Trophoblast cell (in vitro differentiated cells and primary cell): ENCODE measurements around the gene MAGEA8.

Source experiments
- DNase-seq, 2 donors: peaks; one replicate each; pipeline ENCODE4 v3.0.0-alpha.2; 2016
- H2AFZ ChIP-seq: 2 replicates; pipeline ENCODE4 v1.6.1; 2013; ENCODE audit warnings: low read length, moderate library complexity, mild to moderate bottlenecking; ENCODE audit not compliant: insufficient read depth, poor library complexity
- H2AK5ac ChIP-seq: 2 replicates; pipeline ENCODE4 v1.6.1; 2013; ENCODE audit warnings: mild to moderate bottlenecking, low read length
- H2BK120ac ChIP-seq: 2 replicates; pipeline ENCODE4 v1.6.1; 2013; ENCODE audit warnings: low read length, mild to moderate bottlenecking, moderate library complexity; ENCODE audit not compliant: insufficient read depth, poor library complexity
- H2BK12ac ChIP-seq: 2 replicates; pipeline ENCODE4 v1.6.1; 2013; ENCODE audit warnings: mild to moderate bottlenecking, low read length, moderate library complexity
- H2BK5ac ChIP-seq: 2 replicates; pipeline ENCODE4 v1.6.1; 2013; ENCODE audit warnings: low read length, low read depth, moderate library complexity, mild to moderate bottlenecking; ENCODE audit not compliant: poor library complexity
- H3K14ac ChIP-seq: 2 replicates; pipeline ENCODE4 v1.6.1; 2013; ENCODE audit warnings: mild to moderate bottlenecking, low read length
- H3K18ac ChIP-seq: 2 replicates; pipeline ENCODE4 v1.6.1; 2013; ENCODE audit warnings: mild to moderate bottlenecking, low read length
- H3K23ac ChIP-seq: 2 replicates; pipeline ENCODE4 v1.6.1; 2013; ENCODE audit warnings: low read length
- H3K27ac ChIP-seq: 2 replicates; pipeline ENCODE4 v1.5.1; 2013; ENCODE audit warnings: low read depth, mild to moderate bottlenecking, inconsistent platforms, low read length, moderate library complexity
- H3K27me3 ChIP-seq: 2 replicates; pipeline ENCODE4 v1.6.1; 2013; ENCODE audit warnings: inconsistent platforms, mild to moderate bottlenecking, low read length, moderate library complexity; ENCODE audit not compliant: insufficient read depth
- H3K36me3 ChIP-seq, 2 experiments: 1 replicate in 1 of 2; 2 replicates in 1 of 2; pipeline ENCODE4 v1.6.1; 2013; ENCODE audit warnings: low read length in 2 of 2, mild to moderate bottlenecking in 2 of 2, moderate library complexity in 1 of 2; ENCODE audit not compliant: insufficient read depth in 2 of 2, control insufficient read depth in 1 of 2
- H3K4ac ChIP-seq: 2 replicates; pipeline ENCODE4 v1.6.1; 2013; ENCODE audit warnings: low read depth, mild to moderate bottlenecking, low read length, moderate library complexity
- H3K4me1 ChIP-seq, 2 experiments: 1 replicate in 1 of 2; 2 replicates in 1 of 2; pipeline ENCODE4 v1.6.1; 2013; ENCODE audit warnings: low read length in 2 of 2, mild to moderate bottlenecking in 2 of 2, moderate library complexity in 1 of 2; ENCODE audit not compliant: insufficient read depth in 2 of 2, control insufficient read depth in 1 of 2
- H3K4me2 ChIP-seq: 2 replicates; pipeline ENCODE4 v1.6.1; 2013; ENCODE audit warnings: inconsistent platforms, mild to moderate bottlenecking, low read length, moderate library complexity
- H3K4me3 ChIP-seq: 2 replicates; pipeline ENCODE4 v1.5.1; 2013; ENCODE audit warnings: mild to moderate bottlenecking, low read depth, low read length, inconsistent platforms
- H3K79me1 ChIP-seq: one replicate; pipeline ENCODE4 v1.6.1; 2013; ENCODE audit warnings: low read length
- H3K79me2 ChIP-seq: 2 replicates; pipeline ENCODE4 v1.6.1; 2013; ENCODE audit warnings: low read length, mild to moderate bottlenecking; ENCODE audit not compliant: control insufficient read depth, insufficient read depth, poor library complexity
- H3K9ac ChIP-seq: 2 replicates; pipeline ENCODE4 v1.6.1; 2013; ENCODE audit warnings: mild to moderate bottlenecking, low read length
- H3K9me3 ChIP-seq: 2 replicates; pipeline ENCODE4 v1.6.1; 2013; ENCODE audit warnings: low read depth, mild to moderate bottlenecking, control low read depth, inconsistent platforms, low read length; ENCODE audit not compliant: insufficient read depth
- H4K12ac ChIP-seq: 2 replicates; pipeline ENCODE4 v1.6.1; 2013; ENCODE audit warnings: low read depth, mild to moderate bottlenecking, low read length, moderate library complexity
- H4K8ac ChIP-seq: 2 replicates; pipeline ENCODE4 v1.6.1; 2013; ENCODE audit warnings: low read depth, mild to moderate bottlenecking, low read length, moderate library complexity
- H4K91ac ChIP-seq: one replicate; pipeline ENCODE4 v1.6.1; 2013; ENCODE audit warnings: low read depth, mild to moderate bottlenecking, low read length, moderate library complexity
- WGBS: extraction: QIAGEN DNeasy Blood & Tissue Kit; methylation state at CpG from one replicate; pipeline ENCODE4 v1.1.7; 2013; ENCODE audit warnings: missing lambda C conversion rate; ENCODE audit not compliant: insufficient read length, insufficient coverage; ENCODE audit errors: extremely low coverage; 5-methylcytosine and 5-hydroxymethylcytosine counted together

Gene MAGEA8

DNA sequence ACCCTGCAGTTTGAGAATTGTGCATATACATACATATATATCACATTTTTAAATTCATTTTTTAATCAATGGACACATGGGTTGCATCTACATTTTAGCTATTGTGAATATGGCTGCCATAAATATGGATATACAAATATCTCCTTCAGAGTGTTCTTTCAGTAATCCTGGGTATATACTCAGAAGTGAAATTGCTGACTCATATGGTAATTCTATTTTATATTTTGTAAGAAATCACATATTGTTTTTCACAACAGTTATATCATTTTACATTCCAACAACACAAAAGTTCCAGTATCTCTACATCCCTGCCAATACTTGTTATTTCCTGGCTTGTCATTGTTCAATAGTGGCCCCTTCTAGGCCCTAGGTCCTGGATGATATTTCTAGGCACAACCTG lies 27.7 kb downstream of the MAGEA8 start:
- no peak overlapping the region for H2AFZ ChIP-seq
- H3K27me3 ChIP-seq = no peaks in the 10 kb centered on the region
- H3K18ac ChIP-seq = no peak overlapping the region
- no peak for DNase-seq
- no peaks in the 10 kb centered on the region for H3K36me3 ChIP-seq
- H3K27ac ChIP-seq = no peak overlapping the region
- no peak overlapping the region for H2BK5ac ChIP-seq
- no peak overlapping the region for H2BK120ac ChIP-seq
- H2BK12ac ChIP-seq = no peak overlapping the region
- no peak overlapping the region for H3K9ac ChIP-seq
- no peak overlapping the region for H2AK5ac ChIP-seq
- H3K9me3 ChIP-seq = no peaks in the 10 kb centered on the region
- H3K79me2 ChIP-seq = no peaks in the 10 kb centered on the region
- no peaks in the 10 kb centered on the region for H3K4me1 ChIP-seq
- H4K12ac ChIP-seq = no peak overlapping the region
- H3K4me2 ChIP-seq = no peak overlapping the region
- no peaks in the 10 kb centered on the region for H3K79me1 ChIP-seq
- H3K4ac ChIP-seq = no peak overlapping the region
- H3K14ac ChIP-seq = no peak overlapping the region
- H3K4me3 ChIP-seq = no peak overlapping the region
- peak overlapping the region; percentile 14 for H4K91ac ChIP-seq
- H4K8ac ChIP-seq = no peak overlapping the region
- H3K23ac ChIP-seq = no peak overlapping the region

DNA sequence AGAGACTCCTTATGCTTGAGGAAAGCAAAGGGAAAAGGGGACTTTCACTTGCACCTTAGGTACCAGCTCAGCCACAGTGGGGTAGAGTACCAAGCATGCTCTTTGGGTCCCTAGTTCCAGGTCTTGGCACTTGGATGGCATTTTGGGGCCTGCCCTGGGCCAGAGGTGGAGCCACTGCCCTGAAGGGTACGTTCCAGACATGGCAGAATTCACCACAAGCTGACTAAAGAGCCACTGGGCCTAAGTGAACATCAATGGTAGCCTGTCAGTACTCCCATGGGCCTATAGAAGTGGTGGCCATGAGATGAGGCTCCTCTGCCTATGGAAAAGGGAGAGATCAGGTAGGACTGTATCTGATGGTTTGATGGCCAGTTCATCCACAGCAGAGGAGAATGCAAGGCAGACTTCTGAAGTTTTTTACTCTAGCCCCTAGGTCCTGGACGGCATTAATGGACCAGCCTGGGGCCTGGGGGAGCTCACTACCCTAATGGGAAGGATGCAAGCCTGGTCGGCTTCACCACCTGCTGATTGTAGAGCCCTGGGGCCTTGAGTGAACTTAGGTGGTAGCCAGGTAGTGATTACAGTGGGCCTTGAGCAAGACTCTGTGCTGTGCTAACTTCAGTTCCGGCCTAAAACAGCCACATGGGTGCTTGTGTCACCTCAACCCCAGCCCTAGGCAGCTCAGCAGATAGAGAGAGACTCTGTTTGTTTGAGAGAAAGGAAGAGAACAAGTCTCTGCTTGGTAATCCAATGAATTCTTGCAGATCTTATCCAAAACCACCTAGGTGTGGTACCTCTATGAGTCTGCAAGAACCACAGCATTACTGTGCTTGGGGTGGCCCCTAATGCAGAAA lies 28.6 kb downstream of the MAGEA8 start:
- Histone ChIP-seq H3K9ac (no peak overlapping the region), H3K4me2 (no peak overlapping the region), H3K18ac (no peak overlapping the region), H3K36me3 (no peaks in the 10 kb centered on the region), H3K9me3 (no peaks in the 10 kb centered on the region), H2BK5ac (no peak overlapping the region), H3K79me1 (no peaks in the 10 kb centered on the region), H4K8ac (no peak overlapping the region), H2AFZ (no peak overlapping the region), H4K91ac (no peak overlapping the region), H3K14ac (no peak overlapping the region), H3K79me2 (no peaks in the 10 kb centered on the region), H3K27me3 (no peaks in the 10 kb centered on the region), H2BK12ac (no peak overlapping the region), H2AK5ac (no peak overlapping the region), H3K23ac (no peak overlapping the region), H3K4me3 (no peak overlapping the region), H2BK120ac (no peak overlapping the region), H3K4me1 (no peaks in the 10 kb centered on the region), H3K4ac (no peak overlapping the region), H4K12ac (no peak overlapping the region), H3K27ac (no peak overlapping the region)
- DNase-seq = no peak
- WGBS = no CpG with 5 or more reads among the region's 4 CpGs

DNA sequence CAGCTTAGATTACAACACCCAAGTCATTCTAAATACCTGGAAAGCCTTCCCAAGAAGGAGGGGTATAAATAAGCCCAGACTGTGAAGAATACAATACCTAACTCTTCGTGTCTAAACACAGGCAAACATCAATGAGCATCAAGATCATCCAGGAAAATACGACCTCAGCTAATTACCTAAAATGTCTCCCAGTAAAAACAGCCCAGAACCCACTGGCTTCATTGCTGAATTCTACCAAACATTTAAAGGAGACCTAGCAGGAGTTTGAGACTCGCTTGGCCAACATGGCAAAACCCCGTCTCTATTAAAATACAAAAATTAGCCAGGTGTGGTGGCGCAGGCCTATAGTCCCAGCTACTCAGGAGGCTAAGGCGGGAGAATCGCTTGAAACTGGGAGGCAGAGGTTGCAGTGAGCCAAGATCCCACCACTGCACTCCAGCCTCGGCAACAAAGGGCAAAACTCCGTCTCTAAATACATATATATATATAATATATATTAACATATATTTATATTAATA lies 29.3 kb downstream of the MAGEA8 start:
- Histone ChIP-seq H3K14ac (no peak overlapping the region), H3K4ac (no peak overlapping the region), H2BK120ac (no peak overlapping the region), H3K27ac (no peak overlapping the region), H4K8ac (no peak overlapping the region), H3K9me3 (no peaks in the 10 kb centered on the region), H3K36me3 (no peaks in the 10 kb centered on the region), H2BK12ac (no peak overlapping the region), H3K79me1 (no peaks in the 10 kb centered on the region), H4K12ac (no peak overlapping the region), H2AFZ (no peak overlapping the region), H3K27me3 (no peaks in the 10 kb centered on the region), H2AK5ac (no peak overlapping the region), H2BK5ac (no peak overlapping the region), H3K18ac (no peak overlapping the region), H3K4me3 (no peak overlapping the region), H3K23ac (no peak overlapping the region), H3K79me2 (no peaks in the 10 kb centered on the region), H3K4me2 (no peak overlapping the region), H3K4me1 (no peaks in the 10 kb centered on the region), H4K91ac (no peak overlapping the region), H3K9ac (no peak overlapping the region)
- WGBS = no CpG with 5 or more reads among the region's 9 CpGs
- no peak for DNase-seq

DNA sequence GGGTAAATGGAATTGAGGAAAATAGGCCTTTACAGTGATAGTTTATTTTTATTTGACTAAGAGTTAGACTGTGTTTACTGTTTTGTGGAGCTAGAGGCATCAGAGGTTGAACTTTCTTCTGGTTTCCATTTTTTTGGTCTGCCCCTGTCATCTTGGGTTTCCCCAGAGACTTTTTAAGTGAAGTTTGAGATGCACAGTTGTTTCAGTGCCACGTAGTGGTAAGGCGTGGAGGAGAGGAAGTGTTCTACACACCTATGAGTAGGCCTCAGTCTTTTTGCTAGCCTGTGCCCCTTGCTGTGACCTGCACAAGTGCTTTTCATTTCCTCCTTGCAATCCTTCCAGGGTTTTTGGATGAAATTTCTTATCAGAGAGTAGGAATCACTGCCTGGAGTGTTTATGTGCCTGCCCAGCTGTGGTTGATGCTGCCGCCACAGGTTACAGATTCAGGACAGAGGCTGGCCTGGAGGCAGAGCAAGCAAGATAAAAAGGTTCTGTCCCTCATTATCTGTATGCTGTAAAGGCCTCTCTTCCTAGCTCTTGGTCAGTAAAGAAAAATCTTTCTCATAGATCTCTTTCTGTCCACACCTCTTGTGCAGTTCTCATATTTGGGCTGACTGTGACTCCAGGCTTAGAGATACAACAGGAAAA lies 35.9 kb downstream of the MAGEA8 start:
- no CpG with 5 or more reads among the region's 3 CpGs for WGBS
- Histone ChIP-seq H2BK12ac (no peak overlapping the region), H3K79me2 (no peaks in the 10 kb centered on the region), H3K36me3 (no peaks in the 10 kb centered on the region), H3K23ac (no peak overlapping the region), H3K9me3 (no peaks in the 10 kb centered on the region), H4K8ac (no peak overlapping the region), H2AK5ac (no peak overlapping the region), H3K14ac (no peak overlapping the region), H2BK5ac (no peak overlapping the region), H3K9ac (no peak overlapping the region), H3K4me3 (no peak overlapping the region), H3K27ac (no peak overlapping the region), H3K27me3 (no peaks in the 10 kb centered on the region), H2BK120ac (no peak overlapping the region), H2AFZ (no peak overlapping the region), H4K12ac (no peak overlapping the region), H3K18ac (no peak overlapping the region), H3K4me2 (no peak overlapping the region), H3K79me1 (no peaks in the 10 kb centered on the region), H3K4ac (no peak overlapping the region), H3K4me1 (no peaks in the 10 kb centered on the region), H4K91ac (no peak overlapping the region)
- peak in 1 of 2 donors; percentile 27 for DNase-seq
